Measurements from ENCODE around the gene NGEF.

GRCh38 chr2:233013650-233014049, 594 bp upstream of the NGEF start:
- no peak for TF ChIP-seq CTCF (IDR thresholded peaks at IDR 0.05)
- no peak for TF ChIP-seq POLR2A (IDR thresholded peaks at IDR 0.05)
- TF ChIP-seq POLR2AphosphoS5 (IDR thresholded peaks at IDR 0.05): no peak
- TF ChIP-seq EP300 (IDR thresholded peaks at IDR 0.05; ENCODE audit: low read depth): no peak

All from transverse colon (tissue), 4 donors.